Activated CD8-positive, alpha-beta memory T cell treated with anti-CD3 and anti-CD28 coated beads, Interleukin-2, amount 50 U/mL, for 48 hours (primary cell): Measurements from ENCODE around the gene WEE1.

Source experiments
- DNase-seq: peaks from one replicate; pipeline ENCODE4 v3.0.0-alpha.2; 2020

Gene WEE1

GRCh38 chr11:9567401-9567800, 6.1 kb upstream of the WEE1 start:
- no peak for DNase-seq

- no peak for DNase-seq
These were observed 5.2 kb upstream of the WEE1 start for GRCh38 chr11:9568161-9568853.

GRCh38 chr11:9568854-9569587, 4.4 kb upstream of the WEE1 start:
- DNase-seq: no peak

GRCh38 chr11:9569588-9570164, 3.8 kb upstream of the WEE1 start:
- DNase-seq: no peak

- no peak for DNase-seq
These were observed 3.0 kb upstream of the WEE1 start for GRCh38 chr11:9570313-9571025.

- no peak for DNase-seq
These were observed 2.3 kb upstream of the WEE1 start for GRCh38 chr11:9571071-9571762.

- no peak for DNase-seq
These were observed 1.7 kb upstream of the WEE1 start for GRCh38 chr11:9571763-9572115.

GRCh38 chr11:9573775-9574621, 528 bp downstream of the WEE1 start:
- no peak for DNase-seq

- DNase-seq: peak; percentile 70
These were observed 1.3 kb downstream of the WEE1 start for GRCh38 chr11:9574622-9575259.

GRCh38 chr11:9575260-9576240, 2.1 kb downstream of the WEE1 start:
- no peak for DNase-seq

GRCh38 chr11:9576701-9577381, 3.4 kb downstream of the WEE1 start:
- DNase-seq: no peak

GRCh38 chr11:9577556-9577955, 4.1 kb downstream of the WEE1 start:
- DNase-seq: no peak

- DNase-seq: no peak
These were observed 7.4 kb downstream of the WEE1 start for GRCh38 chr11:9580894-9581293.

- no peak for DNase-seq
These were observed 8.2 kb downstream of the WEE1 start for GRCh38 chr11:9581556-9582161.

GRCh38 chr11:9590717-9591116, 17.2 kb downstream of the WEE1 start:
- no peak for DNase-seq

GRCh38 chr11:9594267-9595046, 21.0 kb downstream of the WEE1 start:
- DNase-seq: no peak

GRCh38 chr11:9596926-9597464, 23.5 kb downstream of the WEE1 start:
- no peak for DNase-seq

GRCh38 chr11:9600166-9600565, 26.7 kb downstream of the WEE1 start:
- no peak for DNase-seq
